Stimulated activated CD8-positive, alpha-beta memory T cell treated with anti-CD3 and anti-CD28 coated beads, Interleukin-12 subunit alpha, Interleukin-12 subunit beta, amount 100 ng/mL, for 1 hour (primary cell): ENCODE data around the gene RNF141.

Source experiments
- DNase-seq: peaks from one replicate; pipeline ENCODE4 v3.0.0-alpha.2; 2020; ENCODE audit warnings: low read depth

Gene RNF141

DNA sequence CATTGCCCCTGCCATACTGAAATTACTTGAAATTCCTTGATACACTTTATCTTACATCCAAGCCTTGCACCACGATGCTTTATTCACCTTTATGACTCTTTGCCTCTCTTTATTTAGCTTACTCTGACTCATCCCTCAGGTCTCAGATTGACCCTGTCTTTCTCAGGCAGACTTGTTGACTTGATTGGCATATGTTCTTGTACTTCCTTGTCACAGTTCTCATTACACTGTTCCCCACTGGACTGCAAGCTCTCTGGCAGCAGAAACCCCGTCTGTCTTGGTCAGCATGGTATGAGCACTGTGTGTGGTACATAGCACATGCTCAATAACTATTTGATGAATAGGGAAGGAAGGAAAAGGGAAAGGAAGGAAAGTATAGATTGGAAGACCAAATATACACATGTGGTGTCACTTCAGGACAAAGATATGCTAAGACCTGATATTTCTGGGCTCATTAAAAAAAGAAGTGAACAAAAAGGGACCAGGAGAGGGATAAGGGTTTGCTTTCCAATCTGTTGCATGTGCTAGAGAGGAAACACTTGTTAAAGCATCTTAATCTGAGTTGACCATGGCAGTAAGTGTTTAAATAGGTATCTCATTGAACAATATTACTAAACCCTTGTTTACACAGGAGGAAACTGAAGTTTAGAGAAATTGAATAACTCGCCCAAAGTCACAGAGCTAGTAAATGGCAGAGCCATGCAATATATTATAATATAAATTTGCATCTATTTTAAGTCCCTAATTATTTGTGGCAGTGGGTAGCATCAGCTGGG is 20.2 kb upstream of the RNF141 start:
- DNase-seq: no peak

DNA sequence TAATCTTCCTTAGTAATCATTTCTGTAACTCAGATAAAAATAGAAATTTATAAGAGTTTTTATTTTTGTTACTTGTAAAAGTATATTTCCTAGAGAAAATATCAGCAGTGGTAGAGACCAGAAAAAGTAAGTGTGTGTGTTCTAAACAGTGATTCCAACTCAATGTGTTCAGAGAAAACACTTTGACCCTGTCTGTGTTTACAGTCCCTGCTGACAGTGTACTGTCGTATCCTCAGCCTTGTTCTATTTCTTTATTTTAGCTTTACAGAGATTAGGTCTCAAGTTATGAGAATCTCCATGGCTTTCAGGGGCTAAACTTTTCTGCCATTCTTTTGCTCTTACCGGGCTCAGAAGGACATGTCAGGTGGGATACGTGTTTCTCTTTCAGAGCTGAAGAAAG is 17.3 kb upstream of the RNF141 start:
- DNase-seq: no peak

DNA sequence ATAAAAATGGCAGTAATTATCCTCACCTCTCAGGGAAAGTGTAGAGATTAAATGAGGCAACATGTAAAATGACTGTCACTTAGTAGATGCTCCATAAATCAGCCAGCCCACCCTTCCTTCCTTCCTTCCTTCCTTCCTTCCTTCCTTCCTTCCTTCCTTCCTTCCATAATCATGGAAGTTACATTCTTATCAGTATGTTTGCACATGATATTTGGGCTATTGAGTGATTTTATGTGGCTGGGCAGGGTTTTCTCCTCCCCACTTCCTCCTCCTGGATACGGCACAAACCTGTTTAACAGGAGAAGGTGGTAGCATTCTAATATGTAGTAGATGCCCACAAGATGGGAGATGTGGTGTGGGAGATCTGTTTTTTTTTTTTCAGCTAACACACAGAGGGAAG is 15.6 kb upstream of the RNF141 start:
- DNase-seq: no peak

GRCh38 chr11:10551845-10552352 is 10.9 kb upstream of the RNF141 start:
- no peak for DNase-seq

GRCh38 chr11:10551290-10551592 is 10.3 kb upstream of the RNF141 start:
- DNase-seq: no peak

DNA sequence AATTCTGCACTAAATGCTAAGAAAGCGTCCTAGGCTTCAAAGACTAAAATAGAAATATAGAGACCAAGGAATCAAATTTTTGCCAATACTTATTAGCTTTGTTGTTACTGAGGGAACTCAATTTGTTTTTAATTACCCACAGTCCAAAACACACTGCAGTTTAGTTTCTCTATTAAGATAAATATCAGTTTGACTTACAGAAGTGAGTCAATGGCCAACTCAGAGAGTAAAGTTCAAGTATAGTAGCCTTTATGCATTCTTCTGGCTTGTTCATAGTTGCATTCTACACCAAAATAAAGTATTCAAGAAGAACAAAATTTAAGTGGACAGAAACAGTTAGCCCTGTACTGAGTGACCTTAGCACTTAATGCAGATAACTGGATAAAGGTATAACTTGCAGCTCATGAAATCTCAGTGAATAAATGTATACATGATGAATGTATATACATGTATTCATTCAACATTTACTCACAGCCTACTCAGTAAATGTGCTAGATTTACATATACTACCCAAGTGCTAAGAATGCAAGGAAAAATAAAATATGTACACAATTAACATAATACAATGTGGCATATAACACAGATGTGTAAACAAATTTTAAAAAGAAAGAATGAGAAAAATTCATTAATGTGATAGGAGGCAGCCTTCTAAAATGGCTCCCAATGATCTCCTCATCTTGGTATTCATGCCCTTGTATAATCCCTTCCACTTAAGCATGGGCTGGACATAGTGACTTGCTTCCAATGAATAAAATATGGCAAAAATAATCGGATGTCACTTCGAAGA is 9.7 kb upstream of the RNF141 start:
- DNase-seq: no peak

DNA sequence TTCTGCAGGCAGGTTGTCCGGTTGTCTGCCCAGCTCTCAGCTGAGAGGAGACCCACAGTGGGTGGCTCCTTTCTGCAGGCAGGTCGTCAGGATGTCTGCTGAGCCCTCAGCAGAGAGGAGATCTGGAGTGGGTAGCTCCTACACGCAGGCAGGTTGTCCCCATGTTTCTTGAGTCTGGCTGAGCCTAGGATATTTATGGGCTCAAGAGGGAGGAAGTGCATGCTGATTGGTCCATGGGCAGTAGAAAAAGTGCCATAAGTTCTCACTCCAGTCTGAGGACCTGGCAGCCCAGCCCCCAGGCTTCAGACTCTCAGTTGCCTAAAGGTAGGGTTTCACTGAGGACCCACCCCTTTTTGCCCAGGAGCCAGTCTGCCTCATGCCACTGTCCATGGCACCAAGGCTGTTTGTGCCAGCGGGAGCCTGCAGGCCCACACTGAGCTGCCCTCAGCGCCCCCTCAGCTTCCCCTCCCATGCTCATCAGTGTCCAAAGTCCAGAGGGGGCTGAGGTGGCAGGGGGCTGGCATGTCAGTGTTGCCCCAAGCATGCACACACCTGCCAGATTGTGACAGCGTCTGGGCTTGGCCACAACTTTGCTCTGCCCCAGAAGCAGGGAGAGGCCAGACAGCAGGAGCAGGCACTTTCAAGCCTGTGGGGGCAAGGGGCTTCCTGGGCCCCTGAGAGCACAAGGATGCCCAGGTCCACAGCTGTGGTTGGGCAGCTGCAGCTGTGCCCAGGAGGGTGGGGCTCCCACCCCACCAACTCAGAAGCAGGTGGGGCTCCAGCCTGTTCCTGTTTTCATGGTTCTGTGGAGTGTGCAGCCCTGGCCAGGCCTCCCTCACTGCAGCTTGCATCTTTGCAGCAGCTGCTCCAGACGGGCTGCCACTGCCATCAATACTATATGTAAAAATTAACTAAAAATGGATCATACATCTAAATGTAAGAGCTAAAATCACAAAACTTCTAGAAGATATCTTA is 3.8 kb upstream of the RNF141 start:
- DNase-seq: no peak

- no peak for DNase-seq
Measured at GRCh38 chr11:10543782-10544181, 2.8 kb upstream of the RNF141 start.

GRCh38 chr11:10542776-10543175 is 1.8 kb upstream of the RNF141 start:
- no peak for DNase-seq

GRCh38 chr11:10541561-10541930 is 559 bp upstream of the RNF141 start:
- no peak for DNase-seq

GRCh38 chr11:10540546-10540914 is 457 bp downstream of the RNF141 start:
- DNase-seq: peak; percentile 1

DNA sequence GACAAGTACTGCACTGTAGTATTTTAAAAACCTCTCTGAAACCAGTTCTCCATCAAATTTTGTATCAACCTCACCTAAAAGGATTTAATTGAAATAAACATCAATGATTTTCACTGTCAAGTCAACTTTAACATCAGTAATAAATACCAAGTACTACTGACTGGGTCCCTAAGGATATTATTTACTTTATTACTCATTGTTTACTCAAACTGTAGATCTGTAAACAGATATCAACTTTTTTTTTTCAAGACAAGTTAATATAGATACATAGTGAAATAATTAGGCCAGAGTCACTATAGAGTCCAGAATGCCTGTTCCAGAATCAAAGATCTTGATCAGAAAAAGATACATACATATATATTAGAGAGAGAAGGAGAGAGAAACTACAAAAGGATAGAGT is 1.6 kb downstream of the RNF141 start:
- no peak for DNase-seq

DNA sequence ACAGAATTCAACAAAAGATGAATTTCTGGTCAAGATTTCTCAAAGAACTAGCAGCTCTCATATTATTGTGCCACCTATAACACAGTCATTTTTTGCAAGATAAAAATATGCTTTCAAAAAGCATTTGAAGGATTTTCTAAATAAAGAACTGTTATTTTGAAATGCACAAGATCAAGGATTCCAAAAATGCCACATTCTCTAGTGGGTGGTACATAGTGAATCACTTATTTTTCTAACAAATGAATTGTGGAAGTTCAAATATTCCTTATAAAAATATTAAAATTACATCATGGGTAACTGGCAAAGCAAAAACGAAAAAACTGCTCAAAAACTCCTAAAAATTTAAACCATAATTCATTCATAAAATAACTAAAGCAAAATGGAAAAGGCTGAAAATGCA is 2.1 kb downstream of the RNF141 start:
- DNase-seq: no peak

DNA sequence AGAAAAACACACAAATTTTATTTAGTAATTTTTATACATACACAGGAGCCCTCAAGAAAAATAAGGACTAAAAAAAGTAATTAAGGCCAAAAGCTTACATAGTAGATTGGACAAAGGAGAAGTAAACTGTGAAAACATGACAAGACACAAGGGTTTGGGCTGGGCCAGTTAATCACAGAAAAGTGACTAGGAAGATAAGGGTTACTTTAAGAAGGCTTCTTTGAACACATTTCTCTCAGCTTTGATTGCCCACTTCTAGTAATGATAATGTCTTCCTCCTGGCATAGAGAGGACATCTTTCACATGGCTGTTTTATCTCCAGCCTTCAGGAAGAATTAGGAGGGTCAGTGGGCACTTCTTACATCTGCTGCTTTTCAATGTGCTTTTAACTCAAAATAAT is 3.4 kb downstream of the RNF141 start:
- DNase-seq: no peak

GRCh38 chr11:10534316-10534715 is 6.7 kb downstream of the RNF141 start:
- DNase-seq: no peak

DNA sequence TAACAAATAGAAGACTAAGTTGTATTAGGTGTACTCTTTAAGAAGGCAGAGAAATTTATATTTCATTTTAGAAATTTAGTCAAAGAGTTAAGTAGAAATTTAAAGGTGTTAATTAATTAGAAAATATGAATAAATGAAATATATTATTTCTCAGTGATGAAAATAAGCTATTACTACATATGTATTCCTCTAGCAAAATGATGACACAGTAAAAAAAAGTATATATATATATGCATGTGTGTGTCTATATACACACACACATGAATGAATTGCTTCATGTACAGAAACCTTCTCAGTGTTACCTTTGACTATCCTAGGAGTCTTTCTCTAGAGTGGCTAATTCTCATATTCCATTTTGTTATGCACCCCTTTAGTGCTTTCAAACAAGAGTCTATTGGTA is 7.7 kb downstream of the RNF141 start:
- DNase-seq: no peak

DNA sequence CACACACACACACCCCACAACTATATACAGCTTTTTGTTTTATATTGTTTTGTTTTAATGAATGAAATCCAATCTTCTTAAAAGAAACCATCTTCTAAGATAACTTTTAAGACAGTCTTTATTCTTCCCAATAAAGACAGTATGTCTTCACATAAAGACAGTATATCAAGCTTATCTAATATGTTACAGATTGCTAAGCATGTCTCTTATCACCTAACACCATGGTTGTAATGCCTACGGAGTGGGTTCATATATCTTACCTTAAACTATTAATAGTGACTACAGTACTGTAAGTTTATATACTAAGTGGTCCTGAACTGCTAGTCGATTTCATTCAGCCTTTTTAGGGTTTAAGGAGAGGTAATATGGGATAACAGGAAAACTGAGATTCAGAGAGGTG is 8.5 kb downstream of the RNF141 start:
- DNase-seq: no peak

- DNase-seq: no peak
Measured at GRCh38 chr11:10529279-10529678, 11.7 kb downstream of the RNF141 start.

DNA sequence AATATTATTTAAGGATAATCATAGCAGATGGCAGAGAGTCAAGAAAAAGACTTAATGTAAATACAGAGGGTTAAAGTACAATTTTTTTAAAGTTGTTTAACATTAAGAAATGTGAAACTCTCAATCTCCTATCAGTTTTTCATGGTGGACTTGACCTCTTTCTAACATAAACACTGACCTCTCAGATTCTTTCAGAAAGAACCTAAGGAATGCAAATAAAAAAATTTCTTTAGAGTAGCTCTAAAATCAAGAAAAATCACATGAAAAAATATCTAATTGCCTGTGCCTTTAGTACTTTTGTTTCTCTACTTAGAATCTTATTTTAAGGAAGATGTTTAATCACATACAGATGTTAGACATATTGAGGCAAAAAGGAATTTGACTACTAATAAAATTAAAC is 12.9 kb downstream of the RNF141 start:
- no peak for DNase-seq

- DNase-seq: no peak
Measured at GRCh38 chr11:10526974-10527918, 13.7 kb downstream of the RNF141 start.

DNA sequence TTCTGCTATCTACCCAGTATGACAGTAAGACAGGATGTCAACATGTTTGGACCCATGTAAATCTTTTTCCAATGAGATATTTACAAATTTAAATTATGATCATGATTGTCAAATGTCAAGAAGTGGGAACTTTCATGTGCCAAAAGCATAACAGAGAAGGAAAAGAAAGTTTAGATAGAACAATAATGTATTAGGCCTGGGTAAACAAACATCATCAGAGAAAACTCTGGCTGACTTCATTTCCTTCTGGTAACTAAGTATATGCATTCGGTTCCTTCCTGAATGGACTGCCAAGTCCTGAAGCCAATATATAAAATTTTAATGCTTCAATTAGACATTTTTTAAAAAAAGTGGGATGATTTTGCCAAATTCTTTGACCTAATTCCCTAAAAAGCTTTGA is 16.5 kb downstream of the RNF141 start:
- no peak for DNase-seq
